ENCODE measurements around the gene ADAMTS6.

Gene ADAMTS6

DNA sequence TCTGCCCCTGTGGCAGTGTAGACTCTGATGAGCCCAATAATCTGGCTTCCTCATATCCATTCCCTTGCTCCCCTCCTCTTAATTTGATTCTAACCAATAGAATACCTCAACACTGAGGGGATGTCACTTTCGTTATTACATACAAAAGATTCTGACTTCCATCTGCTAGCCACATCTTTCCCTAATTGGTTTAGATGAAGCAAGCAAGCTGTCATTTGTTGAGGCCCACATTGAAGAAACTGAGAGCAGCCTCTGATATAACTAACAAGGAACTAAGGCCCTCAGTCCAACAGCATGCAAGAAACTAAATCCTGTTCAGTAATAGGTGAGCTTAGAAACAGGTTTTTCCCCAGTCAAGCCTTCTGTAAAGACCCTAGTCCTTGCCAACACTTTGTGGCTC is 5.8 kb downstream of the ADAMTS6 start:
- TF ChIP-seq POLR2AphosphoS5 (IDR thresholded peaks at IDR 0.05; ENCODE audit: low read depth, low read length) (no peak), SIN3A (IDR thresholded peaks at IDR 0.05; ENCODE audit: borderline replicate concordance, insufficient read depth, low read length) (no peak), TAF1 (IDR thresholded peaks at IDR 0.05; ENCODE audit: borderline replicate concordance, insufficient read depth, low read length) (no peak), FOXP2 (optimal IDR thresholded peaks at IDR 0.05; ENCODE audit: borderline replicate concordance, extremely low read depth, extremely low read length, insufficient read depth) (no peak), REST (IDR thresholded peaks at IDR 0.05; ENCODE audit: insufficient read depth in 1 of 2, low read depth in 2 of 2, low read length in 2 of 2) (no peak)

- TF ChIP-seq TAF1 (IDR thresholded peaks at IDR 0.05; ENCODE audit: borderline replicate concordance, insufficient read depth, low read length): no peak
- no peak for TF ChIP-seq FOXP2 (optimal IDR thresholded peaks at IDR 0.05; ENCODE audit: borderline replicate concordance, extremely low read depth, extremely low read length, insufficient read depth)
- no peak for TF ChIP-seq SIN3A (IDR thresholded peaks at IDR 0.05; ENCODE audit: borderline replicate concordance, insufficient read depth, low read length)
- no peak for TF ChIP-seq REST (IDR thresholded peaks at IDR 0.05; ENCODE audit: insufficient read depth in 1 of 2, low read depth in 2 of 2, low read length in 2 of 2)
- TF ChIP-seq POLR2AphosphoS5 (IDR thresholded peaks at IDR 0.05; ENCODE audit: low read depth, low read length): no peak
These were observed 6.4 kb downstream of the ADAMTS6 start for GRCh38 chr5:65475336-65475735.

GRCh38 chr5:65474130-65474711 is 7.5 kb downstream of the ADAMTS6 start:
- TF ChIP-seq POLR2AphosphoS5 (IDR thresholded peaks at IDR 0.05; ENCODE audit: low read depth, low read length) (no peak), SIN3A (IDR thresholded peaks at IDR 0.05; ENCODE audit: borderline replicate concordance, insufficient read depth, low read length) (no peak), FOXP2 (optimal IDR thresholded peaks at IDR 0.05; ENCODE audit: borderline replicate concordance, extremely low read depth, extremely low read length, insufficient read depth) (no peak), TAF1 (IDR thresholded peaks at IDR 0.05; ENCODE audit: borderline replicate concordance, insufficient read depth, low read length) (no peak), REST (IDR thresholded peaks at IDR 0.05; ENCODE audit: insufficient read depth in 1 of 2, low read depth in 2 of 2, low read length in 2 of 2) (no peak)

GRCh38 chr5:65468633-65469032 is 13.1 kb downstream of the ADAMTS6 start:
- no peak for TF ChIP-seq POLR2AphosphoS5 (IDR thresholded peaks at IDR 0.05; ENCODE audit: low read depth, low read length)
- TF ChIP-seq TAF1 (IDR thresholded peaks at IDR 0.05; ENCODE audit: borderline replicate concordance, insufficient read depth, low read length): no peak
- TF ChIP-seq FOXP2 (optimal IDR thresholded peaks at IDR 0.05; ENCODE audit: borderline replicate concordance, extremely low read depth, extremely low read length, insufficient read depth): no peak
- TF ChIP-seq REST (IDR thresholded peaks at IDR 0.05; ENCODE audit: insufficient read depth in 1 of 2, low read depth in 2 of 2, low read length in 2 of 2): no peak
